SH-SY5Y (cell line): Measurements from ENCODE around the gene RAB3C.

Experiments
- GATA2 ChIP-seq: IDR thresholded peaks from 2 replicates; pipeline ENCODE4 v1.6.1; 2011; ENCODE audit warnings: mild to moderate bottlenecking, low read depth, low read length
- GATA3 ChIP-seq: IDR thresholded peaks from 2 replicates; pipeline ENCODE4 v1.6.1; 2011; ENCODE audit warnings: low read depth, mild to moderate bottlenecking, low read length, moderate library complexity

DNA sequence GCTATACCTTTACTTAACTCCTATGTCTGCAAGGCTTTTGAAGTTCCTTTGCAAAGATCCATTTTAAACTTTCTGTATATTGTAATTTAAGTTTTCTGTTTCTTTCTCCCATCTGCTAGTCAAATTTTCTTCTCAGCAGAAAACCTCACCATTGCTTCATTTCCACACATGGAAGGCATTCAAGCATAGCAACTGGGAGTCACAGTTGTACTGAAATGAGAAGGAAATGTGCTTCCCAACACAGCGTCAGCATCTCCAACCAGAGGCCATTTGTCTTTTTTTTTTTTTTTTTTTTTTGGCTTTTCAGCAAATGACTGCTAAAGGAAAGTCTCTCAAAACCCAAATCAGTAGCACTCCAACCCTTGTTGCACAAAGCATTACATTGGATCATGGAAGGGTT, 92.5 kb downstream of the RAB3C start:
- TF ChIP-seq GATA2: no peak
- TF ChIP-seq GATA3: no peak
